Measurements from ENCODE around the gene CHTF8.
A peak's percentile ranks its signal among the peaks of the same experiment; 100 is the strongest.

CHTF8 gene

DNA sequence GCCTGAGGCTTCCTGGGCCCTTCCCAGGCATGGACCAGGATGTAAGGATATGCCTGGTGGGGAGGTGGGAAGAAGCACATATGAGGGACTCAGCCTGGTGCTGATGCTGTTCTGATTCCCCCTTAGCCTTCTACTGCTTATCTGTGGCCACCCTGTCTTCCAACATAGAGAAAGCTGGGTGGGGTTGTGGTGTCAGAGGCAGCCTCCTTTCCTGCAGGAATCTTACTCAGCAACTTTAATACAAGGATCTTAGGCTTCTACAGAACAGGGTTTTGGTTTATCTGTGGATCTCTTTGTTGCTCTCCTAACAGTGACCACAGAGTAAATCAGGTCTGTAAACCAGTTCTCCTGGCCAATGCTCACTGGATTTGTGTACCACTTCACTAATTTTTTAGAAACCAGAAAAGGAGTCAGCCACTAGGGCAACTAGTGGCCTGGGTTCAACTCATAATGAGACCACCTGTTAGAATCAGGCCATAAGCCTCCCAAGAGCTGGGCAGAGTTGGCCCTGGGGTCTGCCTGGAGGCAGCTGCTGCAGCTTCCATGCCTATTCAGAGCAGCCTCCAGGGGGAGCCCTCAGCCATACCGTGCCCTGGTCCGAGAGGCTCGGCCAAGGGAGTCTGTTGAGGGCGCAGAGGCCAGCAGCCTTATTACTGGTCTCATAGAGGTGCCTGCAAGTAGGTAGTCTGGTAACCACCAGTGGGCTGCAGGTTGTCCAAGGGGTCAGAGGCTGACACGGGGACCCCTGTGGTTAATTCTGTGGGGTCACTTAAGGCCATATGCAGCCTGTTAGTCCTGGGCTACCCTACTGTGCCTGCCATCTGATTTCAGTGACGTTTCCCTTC lies 19.9 kb downstream of the CHTF8 start:
- peak; percentile 84 for DNase-seq (ENCODE audit: low spot score)

DNA sequence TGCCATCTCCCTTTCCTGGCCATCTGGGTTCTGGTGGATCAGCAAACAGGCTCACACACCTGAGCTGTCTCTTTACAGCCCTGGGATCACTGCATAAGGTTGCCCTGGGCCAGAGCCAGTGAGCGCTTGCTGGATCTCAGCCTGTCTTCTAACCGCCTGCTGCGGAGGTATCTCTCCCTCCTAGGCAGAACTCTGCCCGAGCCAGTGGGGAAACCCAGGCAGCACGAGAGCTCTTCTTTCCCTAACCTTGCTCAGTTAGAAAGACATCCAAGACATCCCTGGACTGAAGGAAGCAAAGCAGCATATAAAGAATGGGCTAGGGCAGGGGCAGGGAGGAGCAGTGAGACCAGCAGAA lies 20.5 kb downstream of the CHTF8 start:
- DNase-seq (ENCODE audit: low spot score): no peak

DNA sequence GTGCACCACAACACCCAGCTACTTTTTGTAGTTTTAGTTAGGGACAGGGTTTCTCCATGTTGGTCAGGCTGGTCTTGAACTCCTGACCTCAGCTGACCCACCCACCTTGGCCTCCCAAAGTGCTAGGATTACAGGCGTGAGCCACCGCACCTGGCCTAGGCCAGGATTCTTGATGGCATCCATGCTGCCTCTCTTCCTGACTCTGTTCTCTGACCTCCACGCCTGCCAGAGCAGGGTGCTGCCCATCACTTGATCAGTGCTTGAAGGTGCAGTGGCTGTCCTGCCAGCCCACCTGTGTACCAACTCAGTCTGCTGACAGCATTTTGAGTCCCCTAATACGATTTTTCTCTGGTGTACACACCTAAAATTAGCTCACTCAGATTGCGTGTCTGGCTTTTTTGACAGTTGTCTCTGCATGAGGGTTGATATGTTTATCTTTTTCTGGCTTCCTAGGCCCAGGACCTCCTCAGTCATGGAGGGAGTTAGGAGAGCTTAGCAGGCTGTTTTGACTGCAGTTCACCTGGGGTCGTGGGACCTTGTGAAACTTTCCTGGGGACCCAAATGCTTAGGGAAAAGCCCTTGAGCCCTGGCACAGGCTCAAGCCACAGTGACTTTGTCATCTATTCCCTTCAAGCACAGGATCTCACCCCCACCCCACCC lies 21.0 kb downstream of the CHTF8 start:
- DNase-seq (ENCODE audit: low spot score): no peak

DNA sequence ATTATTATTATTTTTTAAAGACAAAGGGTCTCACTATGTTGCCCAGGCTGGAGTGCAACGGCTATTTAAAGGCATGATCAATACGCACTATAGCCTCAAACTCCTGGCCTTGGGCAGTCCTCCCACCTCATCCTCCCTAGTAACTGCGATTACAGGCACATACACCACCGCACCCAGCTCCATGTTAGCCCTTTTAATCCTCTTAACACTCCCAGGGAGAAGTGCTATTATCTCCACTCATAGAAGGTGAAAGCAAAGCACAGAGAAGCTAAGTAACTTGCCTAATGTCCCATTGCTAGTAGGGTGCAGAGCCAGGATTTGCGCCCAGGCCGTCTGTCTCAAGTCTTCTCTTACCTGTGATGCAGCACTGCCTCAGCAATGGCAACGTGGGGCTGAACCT lies 22.0 kb downstream of the CHTF8 start:
- DNase-seq (ENCODE audit: low spot score): no peak

DNA sequence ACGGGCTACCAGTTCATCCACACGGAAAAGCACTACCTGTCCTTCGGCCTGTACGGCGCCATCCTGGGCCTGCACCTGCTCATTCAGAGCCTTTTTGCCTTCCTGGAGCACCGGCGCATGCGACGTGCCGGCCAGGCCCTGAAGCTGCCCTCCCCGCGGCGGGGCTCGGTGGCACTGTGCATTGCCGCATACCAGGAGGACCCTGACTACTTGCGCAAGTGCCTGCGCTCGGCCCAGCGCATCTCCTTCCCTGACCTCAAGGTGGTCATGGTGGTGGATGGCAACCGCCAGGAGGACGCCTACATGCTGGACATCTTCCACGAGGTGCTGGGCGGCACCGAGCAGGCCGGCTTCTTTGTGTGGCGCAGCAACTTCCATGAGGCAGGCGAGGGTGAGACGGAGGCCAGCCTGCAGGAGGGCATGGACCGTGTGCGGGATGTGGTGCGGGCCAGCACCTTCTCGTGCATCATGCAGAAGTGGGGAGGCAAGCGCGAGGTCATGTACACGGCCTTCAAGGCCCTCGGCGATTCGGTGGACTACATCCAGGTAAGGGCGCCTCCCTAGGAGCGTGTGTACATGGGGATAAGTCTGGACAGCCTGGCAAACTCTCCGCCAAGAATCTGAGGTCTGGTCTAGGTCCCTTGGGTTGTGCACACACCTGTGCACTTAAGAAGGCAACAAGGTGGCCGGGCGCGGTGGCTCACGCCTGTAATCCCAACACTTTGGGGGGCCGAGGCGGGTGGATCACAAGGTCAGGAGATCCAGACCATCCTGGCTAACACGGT lies 22.7 kb downstream of the CHTF8 start:
- DNase-seq (ENCODE audit: low spot score): no peak

- no peak for DNase-seq (ENCODE audit: low spot score)
Observed at GRCh38 chr16:69108905-69109252, 23.5 kb downstream of the CHTF8 start.

- no peak for DNase-seq (ENCODE audit: low spot score)
Observed at GRCh38 chr16:69108064-69108904, 24.1 kb downstream of the CHTF8 start.

- no peak for DNase-seq (ENCODE audit: low spot score)
Observed at GRCh38 chr16:69107316-69107962, 24.9 kb downstream of the CHTF8 start.

- DNase-seq (ENCODE audit: low spot score): no peak
Observed at GRCh38 chr16:69106491-69107315, 25.7 kb downstream of the CHTF8 start.

- DNase-seq (ENCODE audit: low spot score): peak; percentile 69
Observed at GRCh38 chr16:69105501-69106361, 26.7 kb downstream of the CHTF8 start, which contains the start of gene HAS3. HAS3 (plus strand) TSS chr16:69105653; CDS start chr16:69109396, 3,743 bp downstream.

- DNase-seq (ENCODE audit: low spot score): no peak
Observed at GRCh38 chr16:69100071-69100691, 32.2 kb downstream of the CHTF8 start.

- no peak for DNase-seq (ENCODE audit: low spot score)
Observed at GRCh38 chr16:69095193-69095592, 37.2 kb downstream of the CHTF8 start.

DNA sequence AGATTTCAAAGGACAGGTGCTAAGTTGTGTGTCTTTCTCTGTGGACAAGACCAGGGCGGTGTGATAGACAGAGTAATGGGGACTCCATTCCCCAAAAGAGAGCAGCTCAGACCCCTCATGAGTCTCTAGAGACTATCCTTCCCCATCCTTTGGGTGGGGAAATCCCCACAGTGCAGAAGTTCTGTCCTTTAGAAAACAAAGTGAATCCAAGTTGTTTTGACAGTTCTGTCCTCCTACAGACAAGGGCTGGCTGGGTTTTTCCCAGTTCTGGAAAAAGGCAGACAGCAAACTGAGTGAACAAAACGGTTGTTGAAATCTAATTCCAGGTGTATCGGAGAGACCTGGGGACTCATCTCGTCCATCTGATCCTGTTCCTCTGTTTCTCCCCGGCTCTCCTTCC lies 37.9 kb downstream of the CHTF8 start:
- no peak for DNase-seq (ENCODE audit: low spot score)

DNA sequence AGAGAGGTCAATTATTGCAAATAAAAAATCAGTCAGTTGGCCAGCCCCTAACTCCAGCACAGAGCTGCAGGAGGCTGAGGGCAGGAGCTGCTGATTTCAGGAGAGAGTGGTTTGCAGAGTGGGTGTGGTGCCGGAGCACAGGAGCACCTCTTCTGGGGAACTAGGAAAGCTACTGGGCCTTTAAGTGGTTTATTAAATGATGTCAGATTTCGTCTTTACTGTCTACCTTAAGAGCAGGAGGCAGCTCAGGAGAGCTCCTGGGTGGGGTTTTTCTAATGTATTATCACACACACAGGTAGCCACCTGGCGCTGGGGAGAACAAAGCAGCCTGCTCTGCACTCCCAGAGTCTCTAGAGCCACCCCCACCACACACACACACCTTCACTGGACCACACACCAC lies 38.4 kb downstream of the CHTF8 start:
- DNase-seq (ENCODE audit: low spot score): no peak

DNA sequence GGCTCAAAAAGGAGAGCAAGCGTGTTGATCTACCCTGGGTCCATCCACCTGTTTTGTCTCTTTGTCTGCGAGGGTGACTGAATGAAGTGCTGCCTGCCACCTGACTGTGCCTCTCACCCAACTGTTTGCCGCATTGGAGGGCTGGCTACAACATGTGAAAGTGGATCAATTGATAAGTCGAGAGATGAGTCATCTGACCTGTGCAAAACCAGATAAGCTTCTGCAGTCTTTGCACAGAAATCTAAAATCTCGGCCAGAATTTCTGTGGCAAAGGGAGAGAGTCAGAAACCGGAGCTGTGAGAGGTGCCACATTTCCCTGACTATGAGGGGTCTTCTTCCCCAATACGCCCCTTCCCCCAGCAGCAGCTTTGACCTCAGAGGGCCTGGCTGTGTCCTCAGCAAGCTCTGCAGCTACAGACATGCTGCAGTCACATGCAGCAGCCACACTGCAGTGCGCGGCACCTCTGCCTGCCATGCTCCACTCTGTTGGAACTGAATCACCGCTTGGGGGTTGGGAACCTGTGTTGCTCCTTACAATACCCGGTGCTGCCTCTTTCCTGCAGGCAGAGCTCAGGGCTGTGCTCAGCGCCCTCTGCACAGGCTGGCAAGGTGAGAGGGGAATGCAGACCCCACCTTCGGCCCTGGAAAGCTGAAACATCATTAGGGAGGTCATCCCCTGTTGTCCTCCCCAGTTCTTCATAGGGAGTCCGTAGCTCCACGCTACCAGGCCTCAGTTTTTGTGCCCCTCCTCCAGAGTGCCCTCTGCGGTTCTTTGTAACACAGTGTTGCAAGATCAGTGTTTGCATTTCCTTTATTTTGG lies 43.1 kb downstream of the CHTF8 start:
- no peak for DNase-seq (ENCODE audit: low spot score)

DNA sequence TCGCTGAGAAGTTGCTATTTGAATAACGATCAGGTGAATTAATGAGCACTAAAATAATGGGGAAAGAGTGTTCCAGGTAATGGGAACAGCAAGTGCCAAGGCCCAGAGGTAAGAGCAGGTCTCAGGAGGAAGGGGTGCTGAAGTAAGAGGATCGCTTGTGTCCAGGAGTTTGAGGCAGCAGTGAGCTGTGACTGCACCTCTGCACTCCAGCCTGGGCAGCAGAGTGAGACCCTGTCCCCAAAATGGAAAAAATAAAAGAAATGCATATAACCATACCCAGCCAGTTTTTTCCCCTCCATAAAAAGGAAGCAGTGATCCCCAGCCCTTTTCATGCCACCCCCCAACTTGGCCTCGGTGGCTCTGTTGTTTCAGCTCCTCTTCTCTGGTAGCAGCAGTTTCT lies 43.7 kb downstream of the CHTF8 start:
- DNase-seq (ENCODE audit: low spot score): no peak

DNA sequence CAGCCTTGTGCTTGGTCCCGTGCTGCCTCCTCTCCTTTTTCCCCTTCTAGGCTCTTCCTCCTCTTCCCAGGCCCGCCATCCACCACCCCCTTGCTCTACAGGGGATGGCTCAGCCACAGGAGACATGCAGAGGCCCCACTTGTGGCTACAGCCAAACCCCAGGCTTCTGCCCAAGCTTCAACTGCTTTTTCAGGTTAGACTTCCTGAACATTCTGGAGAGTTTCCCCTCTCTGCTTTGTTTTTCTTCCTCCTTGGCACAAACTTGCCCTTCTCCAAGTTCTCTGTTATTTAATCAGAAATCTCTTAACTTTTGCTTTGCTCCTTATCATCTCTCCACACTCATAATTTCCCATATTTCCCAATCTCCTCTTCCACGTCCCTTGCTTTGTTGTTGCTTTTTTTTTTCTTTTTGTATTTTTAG lies 45.2 kb downstream of the CHTF8 start:
- no peak for DNase-seq (ENCODE audit: low spot score)

GRCh38 chr16:69085032-69085695 lies 47.2 kb downstream of the CHTF8 start:
- DNase-seq (ENCODE audit: low spot score): no peak

Data from hepatic stellate cell (primary cell).